K562 (cell line): Measurements from ENCODE around the gene CDK11B.

Experiments
- EZH2 ChIP-seq: IDR thresholded peaks from 2 replicates; pipeline ENCODE4 v1.6.1; 2012; ENCODE audit warnings: low read depth, mild to moderate bottlenecking, inconsistent platforms, low read length, borderline replicate concordance
- FOXJ2 ChIP-seq: fragments of 200-800 bp; sonication (Bioruptor generic); IDR thresholded peaks from 2 replicates; pipeline ENCODE4 v1.6.1; 2016; ENCODE audit warnings: missing genetic modification characterization, missing compliant biosample characterization
- HNRNPUL1 ChIP-seq: fragments of 200-400 bp; formaldehyde crosslinking; IDR thresholded peaks from 2 replicates; pipeline ENCODE4 v1.6.1; 2017; ENCODE audit warnings: low read length
- MXI1 ChIP-seq: IDR thresholded peaks from 2 replicates; pipeline ENCODE4 v1.6.1; 2011; ENCODE audit warnings: low read depth, mild to moderate bottlenecking, improper control_type of control experiment, low read length
- POLR2A ChIP-seq: fragments of 450-650 bp; conservative IDR thresholded peaks from 2 replicates; pipeline ENCODE4 v1.6.1; 2016
- POLR2AphosphoS5 ChIP-seq: IDR thresholded peaks from 2 replicates; pipeline ENCODE4 v1.6.1; 2011; ENCODE audit warnings: mild to moderate bottlenecking, low read depth, low read length, moderate library complexity; ENCODE audit not compliant: control insufficient read depth, insufficient read depth
- RBM15 ChIP-seq: fragments of 200-400 bp; formaldehyde crosslinking; IDR thresholded peaks from 2 replicates; pipeline ENCODE4 v1.6.1; 2018; ENCODE audit warnings: mild to moderate bottlenecking, low read length, moderate library complexity; ENCODE audit not compliant: insufficient read depth
- RNF2 ChIP-seq: sonication (generic); IDR thresholded peaks from 2 replicates; pipeline ENCODE4 v1.6.1; 2016
- SIX5 ChIP-seq, 2 experiments: IDR thresholded peaks; 2 replicates each; pipeline ENCODE4 v1.6.1; 2011; ENCODE audit warnings: low read length in 2 of 2, borderline replicate concordance in 1 of 2, low read depth in 1 of 2, mild to moderate bottlenecking in 1 of 2, moderate library complexity in 1 of 2; ENCODE audit not compliant: insufficient read depth in 1 of 2
- ZBTB7A ChIP-seq: IDR thresholded peaks from 2 replicates; pipeline ENCODE4 v1.6.1; 2011; ENCODE audit warnings: low read depth, mild to moderate bottlenecking, low read length, moderate library complexity, borderline replicate concordance; ENCODE audit not compliant: control insufficient read depth
- ZKSCAN1 ChIP-seq: fragments of 150-350 bp; IDR thresholded peaks from 2 replicates; pipeline ENCODE4 v1.6.1; 2016; ENCODE audit warnings: low read depth, low read length
- TF ChIP-seq, protein P1 (sequence below), 2 experiments: fragments of 200-800 bp in 1 of 2; sonication (Bioruptor generic) in 1 of 2; sonication (generic) in 1 of 2; formaldehyde crosslinking in 1 of 2; IDR thresholded peaks in 1 of 2; conservative IDR thresholded peaks in 1 of 2; 2 replicates each; pipeline versions ENCODE4 v1.5.0 to v1.6.1; 2016 to 2020; ENCODE audit warnings: missing compliant biosample characterization in 1 of 2, missing genetic modification characterization in 1 of 2, missing genetic modification reagents in 1 of 2

DNA sequence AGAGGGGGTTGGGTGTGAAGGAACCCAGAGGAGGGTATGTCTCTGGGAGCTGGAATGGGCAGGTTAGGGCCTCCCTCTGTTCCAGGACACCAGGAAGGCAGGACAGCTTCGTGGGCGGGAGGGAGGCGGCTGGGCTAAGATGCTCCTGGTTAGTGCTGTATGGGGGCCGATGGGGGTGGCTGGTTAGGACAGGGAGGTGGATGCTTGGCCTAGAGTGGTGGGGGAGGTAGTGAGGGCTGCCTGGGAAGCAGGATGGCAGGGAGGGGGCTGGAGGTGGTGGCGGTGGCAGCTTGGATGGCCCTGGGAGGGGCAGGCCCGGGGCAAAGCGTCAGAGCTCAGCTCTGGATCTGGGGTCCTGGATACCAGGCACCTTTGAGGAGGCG lies 33.0 kb downstream of the CDK11B start:
- TF ChIP-seq MXI1 (no peak), RBM15 (no peak), ZKSCAN1 (no peak), EZH2 (no peak), POLR2AphosphoS5 (no peak), SIX5 (IDR thresholded peaks at IDR 0.05; ENCODE audit: borderline replicate concordance in 1 of 2, insufficient read depth in 1 of 2, low read depth in 1 of 2, low read length in 2 of 2) (no peak), FOXJ2 (tag) (no peak), POLR2A (no peak), ZBTB7A (no peak), RNF2 (no peak), HNRNPUL1 (no peak)
- TF ChIP-seq, protein P1, sequence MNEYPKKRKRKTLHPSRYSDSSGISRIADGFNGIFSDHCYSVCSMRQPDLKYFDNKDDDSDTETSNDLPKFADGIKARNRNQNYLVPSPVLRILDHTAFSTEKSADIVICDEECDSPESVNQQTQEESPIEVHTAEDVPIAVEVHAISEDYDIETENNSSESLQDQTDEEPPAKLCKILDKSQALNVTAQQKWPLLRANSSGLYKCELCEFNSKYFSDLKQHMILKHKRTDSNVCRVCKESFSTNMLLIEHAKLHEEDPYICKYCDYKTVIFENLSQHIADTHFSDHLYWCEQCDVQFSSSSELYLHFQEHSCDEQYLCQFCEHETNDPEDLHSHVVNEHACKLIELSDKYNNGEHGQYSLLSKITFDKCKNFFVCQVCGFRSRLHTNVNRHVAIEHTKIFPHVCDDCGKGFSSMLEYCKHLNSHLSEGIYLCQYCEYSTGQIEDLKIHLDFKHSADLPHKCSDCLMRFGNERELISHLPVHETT (CRISPR knock-in tag; conservative IDR thresholded peaks at IDR 0.05 in 1 of 2, IDR thresholded peaks at IDR 0.05 in 1 of 2) = no peak
